Panc1 (cell line): ENCODE results near the gene SMIM36. TPM values are rescaled to one million over a fixed set of nuclear protein-coding genes. Genes with fewer than 3 reads are reported as not detected.
"Not testable (repeated sequence)": the region's sequence is repeated elsewhere in the genome, so short reads cannot be mapped to it uniquely, and the experiment has no call there.

Source experiments
- ATAC-seq: fragments of 200-7000 bp; cut with Tn5 transposase; 2 replicates; pipeline ENCODE4 v1.9.1; 2020; ENCODE audit warnings: mild to moderate bottlenecking, moderate library complexity
- BruUV-seq: library from RNA; stranded (reverse); fragments of 400-500 nt; replicated peaks from 2 replicates; lab custom pipeline; 2021; lab: Mats Ljungman, UMichigan
- CTCF ChIA-PET: fragments of 300-600 bp; sonication (Branson Sonifier 250); formaldehyde crosslinking; loops from one replicate; lab custom pipeline; 2022; ENCODE audit warnings: antibody characterized with exemption; lab: Charles Lee
- POLR2A ChIA-PET: fragments of 300-600 bp; sonication (Branson Sonifier 250); formaldehyde crosslinking; loops from one replicate; lab custom pipeline; 2022; ENCODE audit warnings: antibody characterized with exemption; lab: Charles Lee
- DNase-seq: peaks from one replicate; pipeline ENCODE4 v3.0.0-alpha.2; 2010; ENCODE audit warnings: low read depth, low spot score
- H3K27ac ChIP-seq: 2 replicates; pipeline ENCODE4 v1.5.1; 2011; ENCODE audit warnings: mild to moderate bottlenecking, low read length, inconsistent platforms
- H3K27me3 ChIP-seq: fragments of 200-500 bp; sonication (Bioruptor generic); 2 replicates; pipeline ENCODE4 v1.6.0; 2014; ENCODE audit warnings: low read length, inconsistent platforms; ENCODE audit not compliant: control insufficient read depth, insufficient read depth
- H3K36me3 ChIP-seq: fragments of 200-500 bp; sonication (Bioruptor generic); 2 replicates; pipeline ENCODE4 v1.5.1; 2014; ENCODE audit warnings: inconsistent platforms, mild to moderate bottlenecking, low read length, moderate library complexity; ENCODE audit not compliant: control insufficient read depth, insufficient read depth
- H3K4me1 ChIP-seq: 2 replicates; pipeline ENCODE4 v1.5.1; 2011; ENCODE audit warnings: inconsistent platforms, mild to moderate bottlenecking, low read length, moderate library complexity; ENCODE audit not compliant: control insufficient read depth, insufficient read depth
- H3K4me3 ChIP-seq, 2 experiments: 2 replicates each; pipeline ENCODE4 v1.5.1; 2011 to 2012; ENCODE audit warnings: low read depth in 2 of 2, low read length in 2 of 2, mild to moderate bottlenecking in 2 of 2, inconsistent platforms in 1 of 2, moderate library complexity in 1 of 2
- H3K9me3 ChIP-seq: fragments of 200-500 bp; sonication (Bioruptor generic); 2 replicates; pipeline ENCODE4 v1.5.1; 2014; ENCODE audit warnings: low read depth, mild to moderate bottlenecking, inconsistent platforms, low read length, moderate library complexity; ENCODE audit not compliant: control insufficient read depth, insufficient read depth
- POLR2AphosphoS5 ChIP-seq: IDR thresholded peaks from 2 replicates; pipeline ENCODE4 v1.6.1; 2012; ENCODE audit warnings: mild to moderate bottlenecking, low read depth, low read length, moderate library complexity
- SIN3A ChIP-seq: IDR thresholded peaks from 2 replicates; pipeline ENCODE4 v1.6.1; 2012; ENCODE audit warnings: low read depth, mild to moderate bottlenecking, low read length, moderate library complexity, borderline replicate concordance; ENCODE audit not compliant: insufficient read depth
- TCF7L2 ChIP-seq: IDR thresholded peaks from 2 replicates; pipeline ENCODE4 v1.6.1; 2011; ENCODE audit warnings: mild to moderate bottlenecking, low read depth, low read length, inconsistent platforms
- in situ Hi-C: cut with HindIII; loops from 2 replicates; pipeline ENCODE4 v1.10.0; 2016; ENCODE audit warnings: low sequenced_read_pairs, low pct_unique_long_range_greater_than_20kb
- intact Hi-C: fragments of 100-400 bp; cut with micrococcal nuclease; formaldehyde crosslinking; loops from one replicate; pipeline ENCODE4 v1.10.0; 2022; ENCODE audit not compliant: unreplicated experiment
- total RNA-seq: library from RNA; stranded (reverse); gene quantifications from one replicate; pipeline ENCODE4 v1.2.1, GENCODE V29; 2021; ENCODE audit not compliant: unreplicated experiment
- TF ChIP-seq, protein P1 (sequence below): fragments of 450-650 bp; IDR thresholded peaks from 2 replicates; pipeline ENCODE4 v1.5.1; 2017; ENCODE audit warnings: mild to moderate bottlenecking
- TF ChIP-seq, protein P2 (sequence below), 2 experiments: IDR thresholded peaks; 2 replicates each; pipeline ENCODE4 v1.6.1; 2011 to 2012; ENCODE audit warnings: low read depth in 2 of 2, control low read depth in 1 of 2, low read length in 1 of 2, mild to moderate bottlenecking in 1 of 2, moderate library complexity in 1 of 2; ENCODE audit not compliant: insufficient read depth in 1 of 2

SMIM36 gene
- total RNA-seq, 1 experiment from 2014 or later, result not detected

DNA sequence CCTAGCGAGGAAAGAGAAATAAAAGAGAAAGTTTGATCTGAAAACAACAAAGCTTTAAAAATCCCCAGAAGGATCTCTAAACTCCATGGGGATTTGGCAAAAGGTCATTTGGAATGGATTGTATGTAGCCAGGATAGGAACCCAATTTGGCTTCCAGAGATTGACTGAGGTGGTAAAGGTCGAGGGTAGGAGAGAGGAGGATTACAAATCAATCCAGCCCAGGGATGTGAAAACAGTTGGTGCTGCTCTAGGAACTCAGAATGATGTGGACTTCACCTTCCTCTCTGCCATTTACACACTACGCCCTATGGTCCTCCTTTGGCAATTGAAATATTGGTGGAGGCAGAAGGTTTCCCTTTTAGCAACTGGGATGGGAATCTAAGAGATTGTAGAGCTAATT, 18.8 kb upstream of the SMIM36 start:
- intact Hi-C loops (no loop called here), in situ Hi-C loops (no loop called here)
- ATAC-seq (no peak), DNase-seq (no peak)
- CTCF ChIA-PET, result interaction anchor here (0.9 kb wide), 1 partner anchor 72 kb away, joined by 3 read pairs; no protein-coding TSS in a partner anchor
- Histone ChIP-seq H3K4me1 (no peaks in the 10 kb centered on the region), H3K36me3 (no peaks in the 10 kb centered on the region), H3K27me3 (no peaks in the 10 kb centered on the region), H3K27ac (no peak overlapping the region), H3K4me3 (no peak overlapping the region), H3K9me3 (no peaks in the 10 kb centered on the region)
- TF ChIP-seq SIN3A (no peak), TCF7L2 (no peak)
- no TSS peak for BruUV-seq
- POLR2A ChIA-PET, result no interaction called here

DNA sequence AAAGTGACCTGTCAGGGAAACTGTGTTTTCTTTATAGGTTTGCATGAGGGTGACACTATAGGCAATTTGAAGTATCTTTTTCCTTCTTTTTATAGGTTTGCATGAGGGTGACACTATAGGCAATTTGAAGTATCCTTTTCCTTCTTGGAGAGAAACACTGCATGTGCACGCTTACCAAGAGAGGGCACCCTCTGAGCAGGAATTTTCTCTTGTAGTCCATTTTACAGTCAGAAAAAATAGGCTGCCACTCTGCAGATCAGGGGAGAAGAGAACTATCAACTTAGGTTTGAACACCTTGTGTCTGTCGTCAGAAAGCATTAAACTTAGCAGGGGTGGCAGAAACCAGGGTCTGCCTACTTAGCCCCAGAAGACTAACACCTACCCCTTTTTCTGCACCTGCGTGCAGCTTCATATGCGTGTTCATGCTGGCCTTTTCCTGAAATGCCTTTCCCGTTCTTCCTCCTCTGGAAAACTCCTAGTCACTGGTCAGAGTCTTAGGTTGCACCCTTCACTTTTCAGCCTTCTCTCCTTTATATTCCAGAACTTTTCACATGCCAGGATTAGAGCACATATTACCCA, 16.4 kb upstream of the SMIM36 start:
- Histone ChIP-seq H3K36me3 (no peaks in the 10 kb centered on the region), H3K4me3 (no peak overlapping the region), H3K4me1 (no peaks in the 10 kb centered on the region), H3K27me3 (no peaks in the 10 kb centered on the region), H3K27ac (no peak overlapping the region), H3K9me3 (no peaks in the 10 kb centered on the region)
- intact Hi-C loops (loop anchor here (2.0 to 5.0 kb wide), 2 partner anchors 297 to 790 kb away; no protein-coding TSS in a partner anchor), in situ Hi-C loops (no loop called here)
- TF ChIP-seq, protein P1, sequence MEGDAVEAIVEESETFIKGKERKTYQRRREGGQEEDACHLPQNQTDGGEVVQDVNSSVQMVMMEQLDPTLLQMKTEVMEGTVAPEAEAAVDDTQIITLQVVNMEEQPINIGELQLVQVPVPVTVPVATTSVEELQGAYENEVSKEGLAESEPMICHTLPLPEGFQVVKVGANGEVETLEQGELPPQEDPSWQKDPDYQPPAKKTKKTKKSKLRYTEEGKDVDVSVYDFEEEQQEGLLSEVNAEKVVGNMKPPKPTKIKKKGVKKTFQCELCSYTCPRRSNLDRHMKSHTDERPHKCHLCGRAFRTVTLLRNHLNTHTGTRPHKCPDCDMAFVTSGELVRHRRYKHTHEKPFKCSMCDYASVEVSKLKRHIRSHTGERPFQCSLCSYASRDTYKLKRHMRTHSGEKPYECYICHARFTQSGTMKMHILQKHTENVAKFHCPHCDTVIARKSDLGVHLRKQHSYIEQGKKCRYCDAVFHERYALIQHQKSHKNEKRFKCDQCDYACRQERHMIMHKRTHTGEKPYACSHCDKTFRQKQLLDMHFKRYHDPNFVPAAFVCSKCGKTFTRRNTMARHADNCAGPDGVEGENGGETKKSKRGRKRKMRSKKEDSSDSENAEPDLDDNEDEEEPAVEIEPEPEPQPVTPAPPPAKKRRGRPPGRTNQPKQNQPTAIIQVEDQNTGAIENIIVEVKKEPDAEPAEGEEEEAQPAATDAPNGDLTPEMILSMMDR, result peak; percentile 76
- TF ChIP-seq TCF7L2, result no peak
- ChIA-PET CTCF (interaction anchor here (1.5 to 2.3 kb wide), 2 partner anchors 74 to 190 kb away, joined by 5 to 8 read pairs; no protein-coding TSS in a partner anchor), POLR2A (no interaction called here)
- ATAC-seq, result peak; percentile 70
- no TSS peak for BruUV-seq
- DNase-seq, result no peak

DNA sequence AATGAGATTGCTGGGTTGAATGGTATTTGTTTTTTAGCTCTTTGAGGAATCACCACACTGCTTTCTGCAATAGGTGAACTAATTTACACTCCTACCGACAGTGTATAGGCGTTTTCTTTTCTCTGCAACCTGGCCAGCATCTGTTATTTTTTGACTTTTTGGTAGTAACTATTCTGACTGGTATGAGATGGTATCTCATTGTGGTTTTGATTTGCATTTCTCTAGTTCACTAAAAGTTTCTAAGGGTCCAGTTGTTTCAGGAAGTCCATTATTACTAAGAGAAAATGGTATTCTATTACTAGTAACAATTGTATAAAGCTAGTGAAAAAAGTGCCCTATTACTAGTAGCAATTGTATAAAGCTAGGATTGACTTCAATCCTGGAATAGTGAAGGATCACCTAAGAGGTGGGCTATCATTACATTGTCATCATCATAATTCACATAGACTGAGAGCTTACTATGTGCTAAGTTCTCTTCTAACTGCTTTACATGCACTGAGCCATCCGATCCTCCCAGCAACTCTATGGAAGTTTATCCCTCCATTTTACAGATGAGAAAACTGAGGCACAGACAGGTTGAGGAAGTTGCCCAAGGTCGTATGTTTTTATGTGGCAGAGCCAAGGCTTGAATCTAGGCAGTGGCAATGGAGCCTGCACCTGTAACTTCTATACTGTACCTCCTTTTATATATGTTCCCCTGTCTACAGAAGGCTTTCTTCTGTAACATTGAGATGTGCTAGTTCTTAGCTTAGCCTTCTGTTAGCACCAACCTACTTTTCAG, 13.4 kb upstream of the SMIM36 start:
- CTCF ChIA-PET, result interaction anchor here (0.6 kb wide), 2 partner anchors 197 to 220 kb away, joined by 3 to 5 read pairs; no protein-coding TSS in a partner anchor
- DNase-seq (no peak), ATAC-seq (no peak)
- intact Hi-C loops (loop anchor here (5.0 kb wide), 1 partner anchor 793 kb away; no protein-coding TSS in a partner anchor), in situ Hi-C loops (no loop called here)
- no peak overlapping the region for H3K27ac ChIP-seq
- H3K36me3 ChIP-seq, result no peaks in the 10 kb centered on the region
- H3K4me3 ChIP-seq, result no peak overlapping the region
- H3K9me3 ChIP-seq, result no peaks in the 10 kb centered on the region
- H3K27me3 ChIP-seq, result peaks cover 7% of the 10 kb centered on the region
- no TSS peak for BruUV-seq
- POLR2A ChIA-PET, result no interaction called here
- no peaks in the 10 kb centered on the region for H3K4me1 ChIP-seq
- TF ChIP-seq TCF7L2 (no peak), POLR2AphosphoS5 (no peak), SIN3A (no peak)
- TF ChIP-seq, protein P2, sequence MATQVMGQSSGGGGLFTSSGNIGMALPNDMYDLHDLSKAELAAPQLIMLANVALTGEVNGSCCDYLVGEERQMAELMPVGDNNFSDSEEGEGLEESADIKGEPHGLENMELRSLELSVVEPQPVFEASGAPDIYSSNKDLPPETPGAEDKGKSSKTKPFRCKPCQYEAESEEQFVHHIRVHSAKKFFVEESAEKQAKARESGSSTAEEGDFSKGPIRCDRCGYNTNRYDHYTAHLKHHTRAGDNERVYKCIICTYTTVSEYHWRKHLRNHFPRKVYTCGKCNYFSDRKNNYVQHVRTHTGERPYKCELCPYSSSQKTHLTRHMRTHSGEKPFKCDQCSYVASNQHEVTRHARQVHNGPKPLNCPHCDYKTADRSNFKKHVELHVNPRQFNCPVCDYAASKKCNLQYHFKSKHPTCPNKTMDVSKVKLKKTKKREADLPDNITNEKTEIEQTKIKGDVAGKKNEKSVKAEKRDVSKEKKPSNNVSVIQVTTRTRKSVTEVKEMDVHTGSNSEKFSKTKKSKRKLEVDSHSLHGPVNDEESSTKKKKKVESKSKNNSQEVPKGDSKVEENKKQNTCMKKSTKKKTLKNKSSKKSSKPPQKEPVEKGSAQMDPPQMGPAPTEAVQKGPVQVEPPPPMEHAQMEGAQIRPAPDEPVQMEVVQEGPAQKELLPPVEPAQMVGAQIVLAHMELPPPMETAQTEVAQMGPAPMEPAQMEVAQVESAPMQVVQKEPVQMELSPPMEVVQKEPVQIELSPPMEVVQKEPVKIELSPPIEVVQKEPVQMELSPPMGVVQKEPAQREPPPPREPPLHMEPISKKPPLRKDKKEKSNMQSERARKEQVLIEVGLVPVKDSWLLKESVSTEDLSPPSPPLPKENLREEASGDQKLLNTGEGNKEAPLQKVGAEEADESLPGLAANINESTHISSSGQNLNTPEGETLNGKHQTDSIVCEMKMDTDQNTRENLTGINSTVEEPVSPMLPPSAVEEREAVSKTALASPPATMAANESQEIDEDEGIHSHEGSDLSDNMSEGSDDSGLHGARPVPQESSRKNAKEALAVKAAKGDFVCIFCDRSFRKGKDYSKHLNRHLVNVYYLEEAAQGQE (IDR thresholded peaks at IDR 0.05; ENCODE audit: insufficient read depth in 1 of 2, low read depth in 2 of 2, low read length in 1 of 2), result no peak
- TF ChIP-seq, protein P1, result no peak

DNA sequence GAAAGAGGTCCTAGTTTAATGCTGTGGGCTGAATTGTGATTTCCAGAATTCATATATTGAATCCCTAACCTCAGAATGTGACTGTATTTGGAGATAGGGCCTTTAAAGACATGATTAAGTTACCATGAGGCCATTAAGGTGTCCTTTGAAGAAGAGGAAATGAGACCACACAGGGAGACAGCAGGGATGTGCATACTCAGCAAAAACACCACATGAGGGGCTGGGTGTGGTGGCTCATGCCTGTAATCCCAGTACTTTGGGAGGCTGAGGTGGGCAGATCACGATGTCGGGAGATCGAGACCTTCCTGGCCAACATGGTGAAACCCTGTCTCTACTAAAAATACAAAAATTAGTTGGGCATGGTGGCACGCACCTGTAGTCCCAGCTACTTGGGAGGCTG, 11.8 kb upstream of the SMIM36 start:
- H3K4me3 ChIP-seq, DNase-seq, in situ Hi-C loops, ATAC-seq, H3K27ac ChIP-seq, intact Hi-C loops, BruUV-seq, POLR2A ChIA-PET, H3K36me3 ChIP-seq, CTCF ChIA-PET, H3K9me3 ChIP-seq, H3K4me1 ChIP-seq: not testable (repeated sequence)
- H3K27me3 ChIP-seq, result peaks cover 16% of the 10 kb centered on the region
